Measurements from ENCODE around the gene COPZ1. TPM values are rescaled to one million over a fixed set of nuclear protein-coding genes. Genes with fewer than 3 reads are reported as not detected.
A peak's percentile ranks its signal among the peaks of the same experiment; 100 is the strongest.

Gene COPZ1
- total and polyA plus RNA-seq, 10 donors: 55.4 to 99.1 (median 80.5) TPM

GRCh38 chr12:54337854-54338650 is 13.1 kb downstream of the COPZ1 start:
- H3K4me3 ChIP-seq: no peak overlapping the region

GRCh38 chr12:54338698-54339296 is 13.9 kb downstream of the COPZ1 start:
- WGBS, 5 donors: 88 to 96% (median 94%) methylated on average over 4 of the region's 4 CpGs
- TF ChIP-seq POLR2A (IDR thresholded peaks at IDR 0.05) (no peak), POLR2AphosphoS5 (IDR thresholded peaks at IDR 0.05) (no peak), CTCF (IDR thresholded peaks at IDR 0.05 in 8 of 11, conservative IDR thresholded peaks at IDR 0.05 in 3 of 11) (no peak)
- H3K4me3 ChIP-seq: no peak overlapping the region
- H3K27me3 ChIP-seq (replicated peaks in 1 of 7): no peaks in the 10 kb centered on the region
- DNase-seq: no peak
- no peaks in the 10 kb centered on the region for H3K9me3 ChIP-seq
- intact Hi-C loops (cut with DNase I; ENCODE audit: low total_unique reads): no loop called here
- no peak overlapping the region for H3K27ac ChIP-seq
- H3K36me3 ChIP-seq: peaks cover 0 to 48% (median 35%) of the 10 kb centered on the region in 6 donors
- H3K4me1 ChIP-seq: peaks cover 11 to 59% (median 27%) of the 10 kb centered on the region in 6 donors

More at GRCh38 chr12:54337854-54338650, 13.1 kb downstream of the COPZ1 start:
- DNase-seq: no peak
- H3K36me3 ChIP-seq: peaks cover 0 to 42% (median 28%) of the 10 kb centered on the region in 6 donors
- peak overlapping the region in 6 of 8 donors; percentile 10 to 61 (median 54) for H3K27ac ChIP-seq
- intact Hi-C loops (cut with DNase I; ENCODE audit: low total_unique reads): no loop called here
- H3K4me1 ChIP-seq: peaks cover 11 to 66% (median 29%) of the 10 kb centered on the region in 6 donors
- H3K9me3 ChIP-seq: no peaks in the 10 kb centered on the region
- H3K27me3 ChIP-seq (replicated peaks in 1 of 7): no peaks in the 10 kb centered on the region
- TF ChIP-seq POLR2AphosphoS5 (IDR thresholded peaks at IDR 0.05) (no peak), CTCF (IDR thresholded peaks at IDR 0.05 in 8 of 11, conservative IDR thresholded peaks at IDR 0.05 in 3 of 11) (no peak), POLR2A (IDR thresholded peaks at IDR 0.05) (no peak)
- 68 to 86% (median 74%) methylated on average over 3 of the region's 3 CpGs for WGBS, 5 donors

GRCh38 chr12:54340846-54341245 is 15.9 kb downstream of the COPZ1 start:
- H3K27me3 ChIP-seq (replicated peaks in 1 of 7): no peaks in the 10 kb centered on the region
- 92 to 96% (median 95%) methylated on average over 7 of the region's 7 CpGs for WGBS, 5 donors
- H3K4me1 ChIP-seq: peaks cover 9 to 48% (median 19%) of the 10 kb centered on the region in 6 donors
- peaks cover 0 to 63% (median 55%) of the 10 kb centered on the region in 6 donors for H3K36me3 ChIP-seq
- TF ChIP-seq POLR2A (IDR thresholded peaks at IDR 0.05): no peak
- no peak for TF ChIP-seq POLR2AphosphoS5 (IDR thresholded peaks at IDR 0.05)
- TF ChIP-seq CTCF (IDR thresholded peaks at IDR 0.05 in 8 of 11, conservative IDR thresholded peaks at IDR 0.05 in 3 of 11): no peak
- no peak overlapping the region for H3K27ac ChIP-seq
- no peaks in the 10 kb centered on the region for H3K9me3 ChIP-seq
- intact Hi-C loops (cut with DNase I; ENCODE audit: low total_unique reads): no loop called here
- no peak for DNase-seq
- H3K4me3 ChIP-seq: no peak overlapping the region
